Tibial artery (tissue), 4 donors: Measurements from ENCODE around the gene RAB7A.
"Not testable (repeated sequence)": the region's sequence is repeated elsewhere in the genome, so short reads cannot be mapped to it uniquely, and the experiment has no call there.

Source experiments
- DNase-seq, 2 donors: peaks; one replicate each; pipeline ENCODE4 v3.0.0-alpha.2; 2019
- H3K27ac ChIP-seq, 2 donors: fragments of 200-600 bp; sonication (generic) in 1 of 2; 1 replicate in 1 of 2; 2 replicates in 1 of 2; pipeline ENCODE4 v1.5.1; 2018 to 2019; ENCODE audit warnings: mild to moderate bottlenecking in 1 of 2
- H3K27me3 ChIP-seq, 2 donors: fragments of 200-600 bp; sonication (generic) in 1 of 2; one replicate each; pipeline versions ENCODE4 v1.5.1 to v1.6.0; 2016 to 2019
- H3K36me3 ChIP-seq, 3 donors: fragments of 200-600 bp; sonication (generic) in 2 of 3; one replicate each; pipeline ENCODE4 v1.5.1; 2016 to 2019; ENCODE audit warnings: mild to moderate bottlenecking in 2 of 3
- H3K4me1 ChIP-seq, 4 donors: fragments of 200-600 bp; sonication (generic) in 2 of 4; 1 replicate in 3 of 4; 2 replicates in 1 of 4; pipeline ENCODE4 v1.5.1; 2016 to 2019
- H3K4me3 ChIP-seq, 2 donors: fragments of 200-600 bp; sonication (generic) in 1 of 2; 1 replicate in 1 of 2; 2 replicates in 1 of 2; pipeline ENCODE4 v1.5.1; 2018 to 2019; ENCODE audit warnings: mild to moderate bottlenecking in 2 of 2
- H3K9me3 ChIP-seq, 3 donors: fragments of 200-600 bp; sonication (generic) in 1 of 3; one replicate each; pipeline ENCODE4 v1.5.1; 2016 to 2019
- intact Hi-C: fragments of 100-400 bp; cut with DNase I; formaldehyde crosslinking; loops from one replicate; pipeline ENCODE4 v1.15.0; 2023; ENCODE audit warnings: low total_unique reads
- TF ChIP-seq, protein P1 (sequence below), 2 experiments: fragments of 200-600 bp in 1 of 2; fragments of 450-650 bp in 1 of 2; IDR thresholded peaks; one replicate each; pipeline ENCODE4 v1.5.1; 2017 to 2019; ENCODE audit warnings: antibody characterized with exemption in 2 of 2, mild to moderate bottlenecking in 1 of 2, moderate library complexity in 1 of 2

RAB7A gene

DNA sequence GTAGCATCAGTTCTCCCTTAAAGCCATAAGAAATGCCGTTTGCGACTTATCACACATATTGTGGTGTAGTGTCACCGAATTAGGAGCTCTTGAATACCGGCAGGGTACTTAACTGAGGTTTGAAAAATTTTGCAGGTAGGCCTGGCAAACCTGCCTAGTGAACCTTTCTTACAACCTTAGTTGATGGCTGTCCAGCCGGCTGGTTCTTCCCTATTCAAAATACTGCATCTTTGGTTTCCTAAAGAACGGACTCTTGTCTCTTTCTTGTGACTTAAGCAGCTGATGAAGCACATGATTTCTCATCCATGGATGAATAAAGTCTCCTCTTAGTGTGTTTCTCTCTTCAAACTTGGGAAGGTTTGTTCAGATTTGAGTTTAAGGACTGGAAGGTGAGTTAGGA lies 1.5 kb downstream of the RAB7A start:
- Histone ChIP-seq H3K9me3 (no peaks in the 10 kb centered on the region), H3K27ac (peak overlapping the region; percentile 90 to 100), H3K4me3 (peak overlapping the region; percentile 93 to 99), H3K27me3 (no peaks in the 10 kb centered on the region), H3K36me3 (no peaks in the 10 kb centered on the region), H3K4me1 (peaks cover 0 to 62% (median 45%) of the 10 kb centered on the region in 4 donors)
- DNase-seq, result no peak
- TF ChIP-seq, protein P1, sequence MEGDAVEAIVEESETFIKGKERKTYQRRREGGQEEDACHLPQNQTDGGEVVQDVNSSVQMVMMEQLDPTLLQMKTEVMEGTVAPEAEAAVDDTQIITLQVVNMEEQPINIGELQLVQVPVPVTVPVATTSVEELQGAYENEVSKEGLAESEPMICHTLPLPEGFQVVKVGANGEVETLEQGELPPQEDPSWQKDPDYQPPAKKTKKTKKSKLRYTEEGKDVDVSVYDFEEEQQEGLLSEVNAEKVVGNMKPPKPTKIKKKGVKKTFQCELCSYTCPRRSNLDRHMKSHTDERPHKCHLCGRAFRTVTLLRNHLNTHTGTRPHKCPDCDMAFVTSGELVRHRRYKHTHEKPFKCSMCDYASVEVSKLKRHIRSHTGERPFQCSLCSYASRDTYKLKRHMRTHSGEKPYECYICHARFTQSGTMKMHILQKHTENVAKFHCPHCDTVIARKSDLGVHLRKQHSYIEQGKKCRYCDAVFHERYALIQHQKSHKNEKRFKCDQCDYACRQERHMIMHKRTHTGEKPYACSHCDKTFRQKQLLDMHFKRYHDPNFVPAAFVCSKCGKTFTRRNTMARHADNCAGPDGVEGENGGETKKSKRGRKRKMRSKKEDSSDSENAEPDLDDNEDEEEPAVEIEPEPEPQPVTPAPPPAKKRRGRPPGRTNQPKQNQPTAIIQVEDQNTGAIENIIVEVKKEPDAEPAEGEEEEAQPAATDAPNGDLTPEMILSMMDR (IDR thresholded peaks at IDR 0.05), result no peak
- intact Hi-C loops, result loop anchor here (5.0 to 10.0 kb wide), 2 partner anchors 45 to 147 kb away; partner anchors contain the start of gene ACAD9

DNA sequence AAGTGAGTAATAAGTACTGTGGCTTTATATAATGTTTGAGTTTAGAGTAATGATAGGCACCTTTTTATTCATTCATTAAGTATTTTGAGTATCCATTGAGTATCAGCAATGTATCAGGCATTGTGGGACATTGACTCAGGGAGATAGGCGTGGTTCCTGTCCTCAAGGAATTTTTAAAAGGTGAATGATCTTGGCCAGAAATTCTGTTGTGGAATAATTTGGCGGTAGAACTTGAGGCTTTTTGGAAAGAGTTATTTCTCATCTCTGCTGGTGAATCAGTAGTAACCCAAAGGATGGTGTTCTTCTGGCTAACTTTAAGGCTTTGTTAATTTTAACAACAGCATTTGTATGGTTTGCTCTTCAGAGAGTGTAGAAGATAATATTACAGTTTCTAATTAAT lies 2.0 kb downstream of the RAB7A start:
- Histone ChIP-seq H3K4me1 (peaks cover 0 to 67% (median 50%) of the 10 kb centered on the region in 4 donors), H3K27me3 (no peaks in the 10 kb centered on the region), H3K4me3 (peak overlapping the region; percentile 93 to 99), H3K9me3 (no peaks in the 10 kb centered on the region), H3K27ac (peak overlapping the region in 1 of 2 donors; percentile 1), H3K36me3 (no peaks in the 10 kb centered on the region)
- TF ChIP-seq, protein P1 (IDR thresholded peaks at IDR 0.05), result no peak
- intact Hi-C loops, result loop anchor here (5.0 to 10.0 kb wide), 2 partner anchors 46 to 147 kb away; partner anchors contain the start of gene ACAD9
- DNase-seq, result no peak

DNA sequence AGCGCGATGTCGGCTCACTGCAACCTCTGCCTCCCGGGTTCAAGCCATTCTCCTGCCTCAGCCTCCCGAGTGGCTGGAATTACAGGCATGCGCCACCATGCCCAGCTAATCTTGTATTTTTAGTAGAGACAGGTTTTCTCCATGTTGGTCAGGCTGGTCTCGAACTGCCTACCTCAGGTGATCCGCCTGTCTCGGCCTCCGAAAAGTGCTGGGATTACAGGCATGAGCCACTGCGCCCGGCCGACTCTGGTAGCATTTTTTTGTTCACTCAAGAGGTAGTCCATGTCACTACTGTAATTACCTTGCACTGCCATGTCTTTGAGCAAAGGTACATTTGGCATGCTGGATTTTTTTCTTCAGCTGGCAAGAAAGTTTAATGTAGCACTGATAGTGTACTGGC lies 2.5 kb downstream of the RAB7A start:
- H3K36me3 ChIP-seq, H3K27ac ChIP-seq, H3K27me3 ChIP-seq, DNase-seq, H3K9me3 ChIP-seq: not testable (repeated sequence)
- H3K4me1 ChIP-seq, result peaks cover 0 to 72% (median 52%) of the 10 kb centered on the region in 4 donors
- peak overlapping the region; percentile 93 to 99 for H3K4me3 ChIP-seq
- intact Hi-C loops, result loop anchor here (5.0 to 10.0 kb wide), 2 partner anchors 46 to 146 kb away; partner anchors contain the start of gene ACAD9

DNA sequence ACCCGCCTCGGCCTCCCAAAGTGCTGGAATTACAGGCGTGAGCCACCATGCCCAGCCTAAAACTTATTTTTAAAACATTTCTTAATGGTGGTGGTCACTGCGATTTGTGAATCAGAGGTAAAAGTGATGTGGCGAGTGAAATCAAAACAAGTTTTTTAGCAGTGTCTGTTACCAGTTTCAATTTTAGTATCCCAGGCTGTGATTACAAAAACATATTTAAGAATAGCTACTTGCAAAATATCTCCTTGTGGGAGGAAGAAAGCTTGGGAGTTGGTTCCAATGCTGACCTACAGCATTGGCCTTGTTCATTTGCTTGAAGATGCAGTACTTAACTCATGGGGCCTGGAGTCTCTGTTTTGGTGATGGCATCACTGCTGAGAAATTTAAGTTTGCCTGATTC lies 4.5 kb downstream of the RAB7A start:
- intact Hi-C loops, result no loop called here
- Histone ChIP-seq H3K4me1 (peaks cover 0 to 88% (median 52%) of the 10 kb centered on the region in 4 donors), H3K4me3 (no peak overlapping the region), H3K36me3 (no peaks in the 10 kb centered on the region), H3K27me3 (no peaks in the 10 kb centered on the region), H3K27ac (peak overlapping the region in 1 of 2 donors; percentile 6), H3K9me3 (no peaks in the 10 kb centered on the region)
- no peak for DNase-seq
- TF ChIP-seq, protein P1 (IDR thresholded peaks at IDR 0.05), result no peak

DNA sequence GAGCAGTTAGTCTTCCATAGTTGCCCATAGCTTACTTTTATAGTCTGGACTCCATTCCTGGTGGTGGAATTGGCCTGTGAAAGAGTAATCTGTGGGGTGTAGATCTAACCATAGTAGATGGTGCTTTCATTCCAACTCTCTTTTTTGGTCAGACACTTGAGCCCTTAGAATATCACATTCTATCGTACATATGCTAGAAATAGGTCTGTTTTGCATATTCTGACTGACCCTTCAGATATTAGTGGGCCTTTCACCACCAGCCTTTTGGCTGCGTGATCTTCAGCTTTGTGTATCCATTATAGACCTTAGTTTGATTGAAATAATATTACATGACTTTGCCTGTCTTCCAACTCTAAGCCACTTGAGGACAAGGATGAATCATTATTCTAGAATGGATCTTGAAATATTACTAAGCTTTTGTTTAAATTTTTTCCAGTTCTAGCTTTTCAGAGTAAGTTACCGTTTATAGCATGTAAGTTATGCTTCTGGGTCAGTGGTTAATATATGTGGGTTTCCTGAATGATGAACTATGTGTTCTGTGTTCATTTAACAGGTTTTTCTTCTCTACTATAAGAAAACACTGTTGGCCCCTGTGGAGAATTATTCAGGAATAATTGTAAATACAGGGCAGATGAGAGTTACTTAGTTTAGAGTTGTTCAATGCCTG lies 8.7 kb downstream of the RAB7A start:
- DNase-seq, result no peak
- intact Hi-C loops, result no loop called here
- Histone ChIP-seq H3K27ac (no peak overlapping the region), H3K27me3 (no peaks in the 10 kb centered on the region), H3K9me3 (no peaks in the 10 kb centered on the region), H3K4me1 (peaks cover 0 to 75% (median 33%) of the 10 kb centered on the region in 4 donors), H3K4me3 (no peak overlapping the region), H3K36me3 (no peaks in the 10 kb centered on the region)
- TF ChIP-seq, protein P1 (IDR thresholded peaks at IDR 0.05), result no peak

DNA sequence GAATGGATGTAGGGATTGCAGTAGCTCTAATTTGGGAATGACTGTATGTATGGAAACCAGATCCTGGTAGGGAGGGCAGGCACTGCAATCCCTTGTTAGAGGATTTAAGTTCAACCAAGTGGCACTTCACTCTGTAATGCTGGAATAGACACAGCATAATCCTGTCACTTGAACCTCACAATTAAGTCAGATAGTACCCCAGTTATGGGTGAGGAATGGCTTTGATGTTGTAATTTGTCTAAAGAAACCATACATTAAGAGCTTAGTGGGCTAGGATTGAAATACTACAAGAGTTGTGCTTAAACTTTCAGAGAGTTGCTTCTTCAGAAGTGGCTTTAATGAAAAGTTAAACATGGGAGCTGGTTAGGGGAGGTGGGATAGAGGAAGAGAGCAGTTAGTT lies 9.3 kb downstream of the RAB7A start:
- Histone ChIP-seq H3K9me3 (no peaks in the 10 kb centered on the region), H3K27ac (no peak overlapping the region), H3K4me3 (no peak overlapping the region), H3K27me3 (no peaks in the 10 kb centered on the region), H3K4me1 (peaks cover 0 to 70% (median 28%) of the 10 kb centered on the region in 4 donors), H3K36me3 (no peaks in the 10 kb centered on the region)
- intact Hi-C loops, result no loop called here
- DNase-seq, result no peak
- TF ChIP-seq, protein P1 (IDR thresholded peaks at IDR 0.05), result no peak
